ENCODE data around the gene TSPAN10. TPM values are rescaled to one million over a fixed set of nuclear protein-coding genes. Genes with fewer than 3 reads are reported as not detected.

TSPAN10 gene
- total RNA-seq, 1 donor from 2014 or later, result 0.53 TPM

DNA sequence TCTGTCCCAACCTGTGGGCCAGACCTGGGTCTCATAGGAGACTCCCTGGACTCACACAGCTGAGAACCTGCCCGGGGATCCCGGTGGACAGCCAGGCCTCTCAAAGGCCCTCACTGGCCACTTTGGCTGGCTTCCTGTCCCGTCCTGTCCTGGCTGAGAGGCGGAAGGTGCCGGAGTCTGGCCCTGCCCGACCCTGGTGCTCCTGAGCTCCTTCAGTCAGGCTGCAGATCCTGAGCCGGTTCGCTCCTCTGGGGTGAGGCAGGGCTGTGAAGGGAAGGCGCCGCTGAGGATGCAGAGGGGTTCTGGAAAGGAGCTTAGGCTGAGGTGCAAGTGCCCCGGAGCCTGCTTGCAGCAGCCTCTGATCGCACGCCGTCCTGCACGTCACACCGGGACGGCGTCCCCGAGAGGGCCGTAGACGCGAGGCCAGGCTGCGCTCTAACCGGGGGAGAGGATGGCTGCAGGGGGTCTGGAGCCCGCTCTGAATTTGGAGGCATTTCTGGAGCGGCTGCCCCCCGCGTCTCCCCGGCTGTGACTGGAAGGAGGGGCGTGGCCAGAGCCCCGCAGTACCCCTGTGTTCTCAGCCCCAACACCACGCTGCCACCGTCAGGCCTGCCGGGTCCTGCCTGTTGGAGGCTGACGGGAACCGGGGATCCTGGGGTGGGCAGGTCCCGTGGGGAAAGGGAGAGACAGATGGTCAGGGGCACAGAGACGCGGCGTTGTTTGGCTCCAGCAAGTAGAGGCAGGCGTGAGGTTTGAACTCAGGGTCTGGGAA, 51.0 kb downstream of the TSPAN10 start:
- no peak overlapping the region for H3K4me3 ChIP-seq (ENCODE audit: low read depth, low read length)
- TF ChIP-seq, protein P1, sequence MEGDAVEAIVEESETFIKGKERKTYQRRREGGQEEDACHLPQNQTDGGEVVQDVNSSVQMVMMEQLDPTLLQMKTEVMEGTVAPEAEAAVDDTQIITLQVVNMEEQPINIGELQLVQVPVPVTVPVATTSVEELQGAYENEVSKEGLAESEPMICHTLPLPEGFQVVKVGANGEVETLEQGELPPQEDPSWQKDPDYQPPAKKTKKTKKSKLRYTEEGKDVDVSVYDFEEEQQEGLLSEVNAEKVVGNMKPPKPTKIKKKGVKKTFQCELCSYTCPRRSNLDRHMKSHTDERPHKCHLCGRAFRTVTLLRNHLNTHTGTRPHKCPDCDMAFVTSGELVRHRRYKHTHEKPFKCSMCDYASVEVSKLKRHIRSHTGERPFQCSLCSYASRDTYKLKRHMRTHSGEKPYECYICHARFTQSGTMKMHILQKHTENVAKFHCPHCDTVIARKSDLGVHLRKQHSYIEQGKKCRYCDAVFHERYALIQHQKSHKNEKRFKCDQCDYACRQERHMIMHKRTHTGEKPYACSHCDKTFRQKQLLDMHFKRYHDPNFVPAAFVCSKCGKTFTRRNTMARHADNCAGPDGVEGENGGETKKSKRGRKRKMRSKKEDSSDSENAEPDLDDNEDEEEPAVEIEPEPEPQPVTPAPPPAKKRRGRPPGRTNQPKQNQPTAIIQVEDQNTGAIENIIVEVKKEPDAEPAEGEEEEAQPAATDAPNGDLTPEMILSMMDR (IDR thresholded peaks at IDR 0.05; ENCODE audit: insufficient read depth, low read length, severe bottlenecking), result no peak
- DNase-seq (ENCODE audit: low read depth) (no peak), FAIRE-seq (no peak)
- peaks cover 52% of the 10 kb centered on the region for H3K36me3 ChIP-seq (ENCODE audit: control insufficient read depth, insufficient read depth, low read length)
- no peaks in the 10 kb centered on the region for H3K27me3 ChIP-seq (ENCODE audit: control insufficient read depth, insufficient read depth, low read length)

DNA sequence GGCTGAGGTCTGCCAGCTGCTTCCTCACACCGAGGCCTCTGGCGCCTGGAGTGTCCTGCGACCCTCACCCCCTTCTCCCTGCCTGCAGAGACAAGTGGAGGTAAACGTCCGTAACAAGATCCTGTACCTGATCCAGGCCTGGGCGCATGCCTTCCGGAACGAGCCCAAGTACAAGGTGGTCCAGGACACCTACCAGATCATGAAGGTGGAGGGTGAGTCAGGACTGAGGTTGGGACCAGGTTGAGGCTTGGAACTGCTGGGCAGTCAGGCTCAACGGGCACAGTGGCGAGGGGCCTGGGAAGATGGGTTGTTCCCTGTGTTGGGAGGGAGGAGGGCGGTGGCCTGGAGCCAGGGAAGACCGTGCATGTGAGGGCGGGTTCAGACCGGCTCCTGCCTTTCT, 51.6 kb downstream of the TSPAN10 start:
- no peak for FAIRE-seq

GRCh38 chr17:81690066-81690465, 53.1 kb downstream of the TSPAN10 start:
- DNase-seq (ENCODE audit: low read depth) (no peak), FAIRE-seq (no peak)
- Histone ChIP-seq H3K27me3 (ENCODE audit: control insufficient read depth, insufficient read depth, low read length) (no peaks in the 10 kb centered on the region), H3K4me3 (ENCODE audit: low read depth, low read length) (no peak overlapping the region), H3K36me3 (ENCODE audit: control insufficient read depth, insufficient read depth, low read length) (peaks cover 67% of the 10 kb centered on the region)
- TF ChIP-seq, protein P1 (IDR thresholded peaks at IDR 0.05; ENCODE audit: insufficient read depth, low read length, severe bottlenecking), result no peak

More for the DNA sequence above, 51.6 kb downstream of the TSPAN10 start:
- TF ChIP-seq, protein P1 (IDR thresholded peaks at IDR 0.05; ENCODE audit: insufficient read depth, low read length, severe bottlenecking), result no peak
- Histone ChIP-seq H3K4me3 (ENCODE audit: low read depth, low read length) (no peak overlapping the region), H3K36me3 (ENCODE audit: control insufficient read depth, insufficient read depth, low read length) (peaks cover 57% of the 10 kb centered on the region), H3K27me3 (ENCODE audit: control insufficient read depth, insufficient read depth, low read length) (no peaks in the 10 kb centered on the region)
- no peak for DNase-seq (ENCODE audit: low read depth)

DNA sequence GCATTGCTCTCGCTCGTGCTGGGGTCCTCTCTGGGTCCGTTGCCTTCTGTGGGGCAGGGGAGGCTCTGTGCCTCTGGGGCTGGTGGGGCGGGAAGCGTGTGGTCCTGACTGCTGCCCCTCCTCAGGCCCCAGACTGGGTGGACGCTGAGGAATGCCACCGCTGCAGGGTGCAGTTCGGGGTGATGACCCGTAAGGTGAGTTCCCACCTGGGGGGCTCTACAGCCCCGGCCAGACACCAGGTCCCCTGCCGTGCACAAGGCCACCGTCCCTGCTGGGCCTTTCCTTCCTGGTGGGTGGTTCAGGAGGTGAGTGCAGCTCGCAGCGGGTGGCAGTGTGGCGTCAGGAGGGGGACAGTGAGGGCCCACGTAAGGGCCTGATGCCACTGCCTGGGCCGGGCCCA, 53.6 kb downstream of the TSPAN10 start:
- FAIRE-seq, result no peak
- peaks cover 69% of the 10 kb centered on the region for H3K36me3 ChIP-seq (ENCODE audit: control insufficient read depth, insufficient read depth, low read length)
- no peaks in the 10 kb centered on the region for H3K27me3 ChIP-seq (ENCODE audit: control insufficient read depth, insufficient read depth, low read length)
- no peak overlapping the region for H3K4me3 ChIP-seq (ENCODE audit: low read depth, low read length)
- DNase-seq (ENCODE audit: low read depth), result no peak
- TF ChIP-seq, protein P1 (IDR thresholded peaks at IDR 0.05; ENCODE audit: insufficient read depth, low read length, severe bottlenecking), result no peak

DNA sequence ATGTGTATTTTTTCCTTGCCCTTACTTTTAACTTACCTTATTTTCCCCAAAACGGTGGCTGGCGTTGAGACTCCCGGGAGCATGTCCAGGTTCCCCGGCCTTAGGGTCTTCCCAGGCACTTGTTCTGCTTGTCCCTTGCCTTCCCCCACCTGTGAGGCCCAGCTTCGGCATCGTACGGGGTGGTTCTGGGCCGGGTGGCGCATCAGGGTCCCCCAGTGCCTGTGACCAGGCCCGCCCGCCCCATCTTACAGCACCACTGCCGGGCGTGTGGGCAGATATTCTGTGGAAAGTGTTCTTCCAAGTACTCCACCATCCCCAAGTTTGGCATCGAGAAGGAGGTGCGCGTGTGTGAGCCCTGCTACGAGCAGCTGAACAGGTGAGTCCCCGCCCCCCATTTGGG, 54.2 kb downstream of the TSPAN10 start:
- H3K4me3 ChIP-seq (ENCODE audit: low read depth, low read length), result no peak overlapping the region
- DNase-seq (ENCODE audit: low read depth), result no peak
- no peaks in the 10 kb centered on the region for H3K27me3 ChIP-seq (ENCODE audit: control insufficient read depth, insufficient read depth, low read length)
- peaks cover 72% of the 10 kb centered on the region for H3K36me3 ChIP-seq (ENCODE audit: control insufficient read depth, insufficient read depth, low read length)
- TF ChIP-seq, protein P1 (IDR thresholded peaks at IDR 0.05; ENCODE audit: insufficient read depth, low read length, severe bottlenecking), result no peak
- FAIRE-seq, result no peak

DNA sequence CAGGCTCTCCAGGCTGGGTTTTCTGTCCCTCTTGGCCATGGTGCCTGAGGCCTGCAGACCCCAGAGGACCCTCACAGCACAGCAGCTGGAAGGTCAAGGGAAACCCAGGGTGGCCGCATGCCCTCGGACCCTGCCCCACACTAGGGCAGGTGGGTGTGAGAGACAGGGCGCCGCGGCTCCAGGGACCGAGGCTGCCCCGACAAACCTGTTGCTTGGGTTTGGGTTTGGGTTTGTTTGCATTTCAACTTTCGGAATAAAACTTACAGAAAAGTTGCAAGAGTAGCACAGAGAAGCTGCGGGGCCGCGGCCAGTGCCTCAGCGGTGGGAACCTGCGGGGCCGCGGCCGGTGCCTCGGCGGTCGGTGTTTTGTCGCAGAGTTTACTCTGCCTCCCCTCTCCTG, 54.6 kb downstream of the TSPAN10 start:
- no peak for DNase-seq (ENCODE audit: low read depth)
- no peak for FAIRE-seq
- TF ChIP-seq, protein P1 (IDR thresholded peaks at IDR 0.05; ENCODE audit: insufficient read depth, low read length, severe bottlenecking), result no peak
- Histone ChIP-seq H3K4me3 (ENCODE audit: low read depth, low read length) (no peak overlapping the region), H3K36me3 (ENCODE audit: control insufficient read depth, insufficient read depth, low read length) (peaks cover 71% of the 10 kb centered on the region), H3K27me3 (ENCODE audit: control insufficient read depth, insufficient read depth, low read length) (no peaks in the 10 kb centered on the region)

All from bronchial epithelial cell (primary cell).